ENCODE results near the gene TIMP3. TPM values are rescaled to one million over a fixed set of nuclear protein-coding genes. Genes with fewer than 3 reads are reported as not detected.

Gene TIMP3
- total RNA-seq, 1 experiment from 2014 or later: 12.3 TPM

GRCh38 chr22:32861330-32861729 lies 59.8 kb downstream of the TIMP3 start:
- H3K27ac Mint-ChIP-seq (ENCODE audit: unreplicated experiment): no peak overlapping the region
- no peak for DNase-seq
- H3K4me1 Mint-ChIP-seq (ENCODE audit: low read depth, unreplicated experiment): no peaks in the 10 kb centered on the region
- no peak overlapping the region for H3K4me3 Mint-ChIP-seq (ENCODE audit: low read depth, unreplicated experiment)
- no TSS peak for BruUV-seq (replicated peaks)
- TF ChIP-seq CTCF (IDR thresholded peaks at IDR 0.05; ENCODE audit: unreplicated experiment): no peak
- H3K36me3 Mint-ChIP-seq (ENCODE audit: insufficient read depth, unreplicated experiment): no peaks in the 10 kb centered on the region
- CTCF ChIA-PET: no interaction called here
- H3K27me3 Mint-ChIP-seq (ENCODE audit: unreplicated experiment): peaks cover 19% of the 10 kb centered on the region
- no peaks in the 10 kb centered on the region for H3K9me3 Mint-ChIP-seq (ENCODE audit: low read depth, unreplicated experiment)
- intact Hi-C loops (cut with micrococcal nuclease; ENCODE audit: unreplicated experiment): no loop called here

- no peaks in the 10 kb centered on the region for H3K4me1 Mint-ChIP-seq (ENCODE audit: low read depth, unreplicated experiment)
- no peaks in the 10 kb centered on the region for H3K36me3 Mint-ChIP-seq (ENCODE audit: insufficient read depth, unreplicated experiment)
- BruUV-seq (replicated peaks): no TSS peak
- no peak for TF ChIP-seq CTCF (IDR thresholded peaks at IDR 0.05; ENCODE audit: unreplicated experiment)
- intact Hi-C loops (cut with micrococcal nuclease; ENCODE audit: unreplicated experiment): no loop called here
- no peak for DNase-seq
- CTCF ChIA-PET: no interaction called here
- peaks cover 25% of the 10 kb centered on the region for H3K27me3 Mint-ChIP-seq (ENCODE audit: unreplicated experiment)
- H3K9me3 Mint-ChIP-seq (ENCODE audit: low read depth, unreplicated experiment): no peaks in the 10 kb centered on the region
- H3K27ac Mint-ChIP-seq (ENCODE audit: unreplicated experiment): no peak overlapping the region
- H3K4me3 Mint-ChIP-seq (ENCODE audit: low read depth, unreplicated experiment): no peak overlapping the region
Measured at GRCh38 chr22:32862083-32862482, 60.6 kb downstream of the TIMP3 start.

- peaks cover 25% of the 10 kb centered on the region for H3K27me3 Mint-ChIP-seq (ENCODE audit: unreplicated experiment)
- H3K9me3 Mint-ChIP-seq (ENCODE audit: low read depth, unreplicated experiment): no peaks in the 10 kb centered on the region
- intact Hi-C loops (cut with micrococcal nuclease; ENCODE audit: unreplicated experiment): no loop called here
- H3K36me3 Mint-ChIP-seq (ENCODE audit: insufficient read depth, unreplicated experiment): no peaks in the 10 kb centered on the region
- no peak for TF ChIP-seq CTCF (IDR thresholded peaks at IDR 0.05; ENCODE audit: unreplicated experiment)
- H3K27ac Mint-ChIP-seq (ENCODE audit: unreplicated experiment): no peak overlapping the region
- CTCF ChIA-PET: no interaction called here
- BruUV-seq (replicated peaks): no TSS peak
- no peaks in the 10 kb centered on the region for H3K4me1 Mint-ChIP-seq (ENCODE audit: low read depth, unreplicated experiment)
- no peak for DNase-seq
- no peak overlapping the region for H3K4me3 Mint-ChIP-seq (ENCODE audit: low read depth, unreplicated experiment)
Measured at GRCh38 chr22:32862936-32863661, 61.6 kb downstream of the TIMP3 start.

- Mint-ChIP-seq H3K4me3 (ENCODE audit: low read depth, unreplicated experiment) (no peak overlapping the region), H3K36me3 (ENCODE audit: insufficient read depth, unreplicated experiment) (no peaks in the 10 kb centered on the region), H3K27me3 (ENCODE audit: unreplicated experiment) (peaks cover 30% of the 10 kb centered on the region), H3K27ac (ENCODE audit: unreplicated experiment) (no peak overlapping the region), H3K4me1 (ENCODE audit: low read depth, unreplicated experiment) (no peaks in the 10 kb centered on the region), H3K9me3 (ENCODE audit: low read depth, unreplicated experiment) (no peaks in the 10 kb centered on the region)
- intact Hi-C loops (cut with micrococcal nuclease; ENCODE audit: unreplicated experiment): no loop called here
- no peak for DNase-seq
- CTCF ChIA-PET: no interaction called here
- no TSS peak for BruUV-seq (replicated peaks)
- no peak for TF ChIP-seq CTCF (IDR thresholded peaks at IDR 0.05; ENCODE audit: unreplicated experiment)
Measured at GRCh38 chr22:32864041-32864440, 62.5 kb downstream of the TIMP3 start.
